Stimulated activated CD4-positive, alpha-beta T cell treated with anti-CD3 and anti-CD28 coated beads, Interleukin-4, amount 100 ng/mL, for 48 hours (primary cell): Measurements from ENCODE around the gene TOMM40L.

Source experiments
- DNase-seq, 2 donors: peaks; one replicate each; pipeline ENCODE4 v3.0.0-alpha.2; 2020; ENCODE audit warnings: low read depth in 2 of 2

Gene TOMM40L

DNA sequence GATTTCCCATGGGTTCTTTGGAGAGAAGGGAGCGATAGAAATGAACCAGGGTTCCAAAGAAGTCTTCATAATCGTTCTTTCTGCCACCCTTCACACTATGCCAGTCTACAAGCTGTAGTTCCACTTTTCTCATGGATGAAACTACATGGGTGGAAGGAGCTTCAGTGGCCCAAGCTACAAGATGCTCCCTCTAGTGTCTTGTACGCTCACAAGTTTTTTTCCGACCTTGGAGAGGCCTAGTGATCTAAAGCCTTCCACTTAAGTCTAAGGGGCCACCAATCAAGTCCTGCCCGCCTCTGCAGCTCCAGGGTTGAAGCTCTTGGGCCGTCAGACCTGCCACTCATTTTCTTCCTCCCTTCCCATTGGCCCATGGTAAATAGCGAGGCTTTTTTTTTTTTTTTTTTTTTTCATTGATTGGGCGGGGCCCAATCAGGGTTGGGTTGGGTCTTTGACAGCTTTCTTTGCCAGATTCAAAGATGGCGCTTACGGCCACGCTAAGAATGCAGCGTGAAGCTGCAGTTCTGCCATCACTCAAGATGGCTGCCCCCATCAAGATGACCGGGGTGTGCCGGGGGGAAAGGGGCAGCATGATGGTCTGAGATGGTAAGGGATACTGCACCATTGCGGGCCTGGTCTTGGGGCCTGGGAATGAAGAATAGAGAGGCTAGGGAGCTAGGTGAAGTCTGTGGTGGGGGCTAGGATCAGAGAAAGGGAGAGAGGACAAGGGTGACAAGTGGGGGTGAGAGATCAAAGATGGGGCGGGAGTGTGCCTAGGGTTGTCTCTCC is at the start of gene TOMM40L:
TSS of gene TOMM40L (plus strand) at position 527 of the 786 bp plus-strand sequence. CDS start 430 bp downstream, outside the sequence.
- DNase-seq, result peak; percentile 74 to 86

DNA sequence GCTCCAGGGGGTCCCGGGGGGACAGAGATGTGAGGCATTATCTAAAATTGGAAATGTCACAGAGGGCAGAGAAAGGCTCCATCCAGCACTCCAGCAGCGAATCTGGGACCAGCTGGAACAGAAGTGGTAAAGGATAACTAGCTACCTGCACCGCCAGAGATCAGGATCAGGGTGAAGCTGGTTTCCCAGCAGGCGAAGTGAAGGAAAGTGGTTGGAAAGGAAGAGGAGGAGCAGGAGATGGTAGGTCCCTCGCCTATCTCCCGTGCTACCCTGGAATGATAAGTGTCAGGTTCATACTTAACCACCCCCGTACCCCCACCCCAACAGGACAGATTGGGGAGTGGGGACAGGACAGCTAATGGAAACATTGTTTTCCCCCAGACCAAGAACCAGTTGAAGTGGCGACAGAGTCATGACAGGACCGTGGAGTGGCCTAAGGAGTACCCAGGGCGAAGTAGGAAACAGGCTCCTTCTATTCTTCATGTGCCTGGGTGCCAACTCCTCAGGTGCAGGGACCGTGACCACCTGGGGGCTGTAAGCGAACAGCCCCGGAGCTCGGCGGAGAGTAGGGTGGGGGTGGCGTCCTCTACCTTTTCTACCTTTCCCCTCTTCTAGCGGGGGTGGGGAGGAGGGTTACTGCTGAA is 49.3 kb upstream of the TOMM40L start:
- DNase-seq, result no peak

DNA sequence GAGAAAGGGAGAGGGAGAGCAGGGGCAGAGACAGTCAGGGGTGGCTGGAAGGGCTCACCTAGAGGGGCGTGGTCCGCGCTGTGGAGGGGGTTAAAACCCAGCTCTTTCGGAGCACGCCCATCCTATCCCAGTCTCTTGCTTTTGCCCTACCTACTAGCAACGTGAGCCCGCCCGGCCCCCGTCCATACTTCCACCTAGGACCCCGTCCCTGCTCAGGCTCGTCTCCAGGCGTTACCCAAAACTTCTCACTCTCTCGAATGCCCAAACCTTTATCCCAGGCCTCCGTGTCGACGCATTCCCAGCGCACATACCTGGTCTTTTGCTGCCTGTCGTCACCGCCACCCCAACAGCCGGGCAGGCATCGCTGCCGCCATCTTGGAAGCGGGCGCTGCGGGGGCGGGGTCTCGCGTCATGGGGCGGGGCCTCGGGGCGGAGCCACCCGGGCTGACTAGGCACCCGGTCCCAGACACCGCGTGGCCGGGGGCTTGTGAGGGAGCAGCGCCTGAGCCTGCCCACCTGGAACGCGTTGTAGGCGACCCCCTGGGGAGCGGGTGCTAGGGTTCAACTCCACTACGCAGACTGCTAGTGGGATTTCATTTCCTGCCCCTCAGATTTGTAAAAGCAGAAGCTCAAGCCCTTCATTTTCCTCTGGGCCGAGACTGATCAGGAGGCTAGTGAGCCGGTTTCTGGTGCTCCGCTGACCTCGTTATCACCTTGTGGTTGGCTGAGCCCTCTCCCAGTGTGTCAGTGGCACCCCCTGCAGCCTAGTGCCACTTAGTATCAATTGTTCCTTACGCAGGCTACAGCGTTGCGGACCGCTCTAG is 48.5 kb upstream of the TOMM40L start, which contains the start of gene B4GALT3:
TSS of gene B4GALT3 (minus strand) at position 396 of the 824 bp plus-strand sequence. CDS start 1,447 bp downstream, outside the sequence.
- DNase-seq, result peak; percentile 94 to 99

DNA sequence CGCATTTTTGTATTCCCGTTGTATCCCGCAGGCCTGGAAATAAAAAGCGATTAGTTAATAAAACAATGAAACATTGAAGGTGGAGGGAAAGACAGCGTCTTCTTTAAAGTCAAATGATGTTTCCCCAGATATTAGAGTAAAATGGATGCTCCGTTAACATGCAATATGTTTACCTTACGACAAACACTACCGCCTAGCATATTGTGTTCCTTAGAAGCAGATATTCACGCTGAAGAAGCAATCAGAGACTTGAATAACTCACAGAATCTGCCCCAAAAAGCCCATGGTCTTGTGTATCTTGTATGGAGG is 48.0 kb upstream of the TOMM40L start:
- DNase-seq, result no peak

DNA sequence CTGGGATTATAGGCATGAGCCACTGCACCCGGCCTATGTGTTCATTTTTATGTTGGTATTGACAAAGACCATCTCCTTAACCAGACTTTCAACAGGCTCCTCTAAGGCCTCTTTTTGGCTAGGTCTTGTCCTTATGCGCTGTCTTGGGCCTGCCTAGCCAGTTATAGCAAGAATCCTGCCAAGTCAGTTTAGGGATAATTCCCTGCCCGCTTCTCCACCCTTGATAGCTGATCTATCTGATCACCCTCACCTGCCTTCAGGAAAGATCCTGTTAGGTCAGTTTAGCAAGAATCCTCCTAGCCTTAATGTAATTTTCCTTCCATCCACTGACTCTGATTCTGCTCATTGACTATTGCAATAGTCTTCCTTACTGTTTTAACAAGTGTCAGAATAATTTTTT is 46.2 kb upstream of the TOMM40L start:
- DNase-seq, result no peak

DNA sequence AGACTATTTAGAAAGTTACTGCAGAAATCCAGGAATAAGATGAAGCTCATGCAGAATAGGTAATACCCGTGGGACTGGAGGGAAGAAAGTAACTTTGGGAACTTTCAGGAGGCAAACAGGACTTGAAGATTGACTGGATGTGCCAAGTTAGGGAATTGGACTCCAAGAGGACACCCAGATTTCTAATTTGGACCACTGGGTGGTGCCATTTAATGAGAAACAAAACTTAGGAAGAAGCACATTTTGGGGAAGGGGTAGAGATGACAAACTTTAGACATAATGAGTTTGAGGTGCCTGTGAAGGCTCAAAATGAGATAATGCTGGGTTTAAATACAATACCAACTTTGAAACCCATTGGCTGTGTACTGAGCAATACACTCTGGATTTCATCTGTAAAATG is 45.2 kb upstream of the TOMM40L start:
- no peak for DNase-seq

DNA sequence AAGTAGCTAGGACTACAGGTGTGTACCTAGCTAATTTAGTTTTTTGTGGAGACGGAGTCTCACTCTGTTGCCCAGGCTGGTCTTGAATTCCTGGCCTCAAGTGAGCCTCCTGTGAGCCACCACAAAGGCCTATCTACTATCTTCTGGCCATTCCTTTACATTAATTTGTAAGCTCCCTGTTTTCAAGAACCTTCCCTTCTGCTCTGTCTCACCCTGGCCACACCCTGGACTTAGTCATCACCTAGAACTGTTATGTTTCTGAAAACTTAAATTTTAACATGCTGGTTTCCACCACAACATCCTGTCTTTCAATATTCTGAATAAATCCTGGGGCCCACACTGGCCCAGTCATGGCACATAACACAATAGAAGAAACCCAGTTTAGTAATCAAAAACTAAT is 43.6 kb upstream of the TOMM40L start:
- DNase-seq, result peak in 1 of 2 donors; percentile 54

DNA sequence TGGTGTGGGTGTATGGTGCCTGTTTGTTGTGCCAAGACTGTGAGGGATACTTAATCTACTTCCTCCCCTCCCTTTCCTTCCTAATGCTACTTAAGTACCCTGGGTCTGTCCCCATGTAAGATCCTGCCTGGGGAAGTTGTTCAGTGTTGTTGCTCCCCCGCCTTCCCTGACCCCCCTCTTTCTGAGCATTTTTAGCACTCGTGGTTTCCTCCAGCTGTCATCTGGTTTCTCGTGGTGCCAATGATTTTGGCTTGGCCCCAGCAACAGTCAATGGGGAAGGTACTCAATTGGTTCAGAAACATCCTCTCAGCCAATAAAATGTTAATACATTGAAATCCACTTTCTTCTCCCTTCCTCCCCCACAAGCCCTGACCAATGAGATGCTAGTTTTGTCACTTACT is 40.6 kb upstream of the TOMM40L start:
- peak; percentile 42 to 56 for DNase-seq

DNA sequence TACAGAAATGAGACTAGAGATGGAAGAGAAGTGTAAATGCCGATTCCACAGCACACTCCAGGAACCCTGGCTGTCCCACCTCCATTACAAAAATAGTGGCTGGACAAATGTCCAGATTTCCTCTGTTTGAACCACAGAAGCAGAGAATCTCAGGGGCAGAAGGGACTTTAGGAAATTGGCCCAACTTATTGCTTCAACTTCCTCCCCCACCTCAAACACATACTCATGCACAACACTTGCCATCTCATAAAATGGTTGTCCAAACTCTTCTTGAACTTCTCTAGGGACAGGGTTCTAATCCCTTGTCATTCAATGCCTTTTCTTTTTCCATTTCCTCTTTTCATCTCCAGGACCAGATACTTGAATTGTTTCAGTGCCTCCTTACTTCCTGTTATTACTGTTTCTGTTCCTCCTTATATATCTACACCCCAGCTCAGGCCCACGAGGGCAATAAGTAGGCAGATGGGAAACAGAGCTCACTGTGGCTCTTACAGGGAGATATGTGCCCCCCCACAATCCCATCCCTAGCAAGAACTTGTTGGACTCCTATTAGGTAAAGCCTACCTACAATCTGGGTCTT is 40.0 kb upstream of the TOMM40L start:
- no peak for DNase-seq

DNA sequence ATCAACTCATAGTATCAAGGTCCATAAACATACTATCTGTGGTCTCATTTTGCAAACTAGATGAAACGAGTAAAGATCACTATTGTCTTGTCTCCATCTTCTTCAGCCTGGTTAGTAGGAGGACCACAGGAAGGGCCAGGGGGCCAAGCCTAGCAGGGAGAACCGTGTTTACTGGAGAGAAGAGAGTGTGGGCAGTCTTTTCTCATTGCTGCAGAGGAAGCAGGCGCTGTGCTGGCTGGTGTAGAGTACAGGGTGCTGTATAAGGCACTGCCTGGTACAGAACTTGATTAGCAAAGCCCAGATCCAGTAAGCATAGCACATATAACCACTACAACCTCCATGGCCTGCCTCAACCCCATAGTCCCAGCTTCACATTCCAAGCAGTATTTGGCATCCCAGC is 38.5 kb upstream of the TOMM40L start:
- no peak for DNase-seq

DNA sequence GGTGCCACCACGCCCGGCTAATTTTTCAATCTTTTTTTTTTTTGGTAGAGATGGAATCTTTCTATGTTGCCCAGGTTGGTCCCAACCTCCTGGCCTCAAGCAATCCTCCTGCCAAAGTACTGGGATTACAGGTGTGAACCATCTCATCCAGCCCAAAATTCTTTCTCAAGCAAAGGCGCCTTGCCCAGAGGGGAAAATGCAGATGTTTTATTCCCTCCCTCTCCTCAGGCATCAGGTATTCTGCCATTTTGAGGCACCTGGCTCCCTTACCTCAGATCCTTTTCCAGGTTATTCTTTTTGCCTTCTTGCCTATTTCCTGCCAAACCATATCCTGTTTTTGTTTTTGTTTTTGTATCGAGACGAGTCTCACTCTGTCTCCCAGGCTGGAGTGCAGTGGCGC is 37.5 kb upstream of the TOMM40L start:
- no peak for DNase-seq

DNA sequence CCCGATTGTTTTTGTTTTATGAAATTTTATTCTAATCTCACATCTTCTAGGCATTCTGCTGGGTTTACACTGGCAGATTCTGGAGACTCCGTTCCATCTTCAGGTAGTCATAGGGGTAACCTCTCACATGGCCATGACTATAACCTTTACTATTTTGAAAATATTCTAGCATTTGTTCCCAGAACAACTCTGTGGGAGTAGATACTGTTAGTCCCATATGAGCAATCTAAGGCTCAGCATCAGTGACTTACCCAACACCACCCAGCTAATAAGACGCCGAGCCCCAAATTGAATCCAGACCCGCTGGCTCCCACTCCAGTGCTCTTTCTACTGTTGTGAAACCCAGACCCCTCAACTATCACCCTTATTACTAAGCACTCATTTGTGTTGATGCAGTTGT is 36.8 kb upstream of the TOMM40L start:
- no peak for DNase-seq

DNA sequence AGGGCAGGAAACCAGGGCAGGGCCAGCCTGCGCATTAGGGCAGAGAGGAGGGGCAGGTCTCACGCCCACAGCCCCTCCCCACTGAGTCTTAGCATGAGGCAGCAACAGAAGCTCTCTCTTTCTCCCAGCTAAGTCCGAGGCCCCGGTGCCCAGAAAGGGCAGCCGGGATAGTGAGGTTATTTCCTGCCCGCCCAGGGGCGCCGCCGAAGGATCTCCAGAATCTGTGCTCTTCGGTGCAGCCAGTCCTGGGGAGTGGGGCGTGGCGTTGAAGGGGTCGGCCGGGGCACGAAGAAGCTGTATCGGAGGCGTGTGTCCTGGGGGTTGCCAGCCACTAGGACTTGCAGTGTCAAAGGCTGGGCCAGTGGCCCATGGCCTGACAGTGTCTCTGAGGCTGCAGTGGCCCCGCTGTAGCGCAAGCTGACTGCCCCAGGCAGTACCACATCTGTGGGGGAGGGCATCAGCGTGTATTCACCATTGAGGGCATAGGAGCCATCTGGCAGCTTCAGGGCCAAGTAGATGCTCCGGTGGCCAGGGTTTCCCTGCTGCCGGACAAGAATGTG is 34.8 kb upstream of the TOMM40L start:
- DNase-seq, result no peak

DNA sequence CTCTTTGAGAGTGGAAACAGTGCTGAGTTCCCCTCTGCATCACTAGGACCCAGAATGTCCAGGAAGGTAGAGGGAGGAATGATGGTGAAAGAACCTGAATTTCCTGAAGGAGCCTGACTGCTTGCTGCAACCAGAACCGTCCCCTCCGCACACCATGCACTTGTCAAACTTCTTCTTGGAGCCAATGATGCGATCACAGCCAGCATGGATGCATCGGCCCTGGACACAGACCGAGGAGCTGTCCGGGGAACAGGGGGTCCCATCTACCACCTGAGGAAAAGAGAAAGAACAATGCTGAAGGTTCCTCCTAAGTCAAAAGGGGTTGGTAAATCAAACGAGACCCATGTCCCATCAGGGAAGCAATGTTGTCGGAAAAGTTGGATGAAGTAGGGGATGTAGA is 33.9 kb upstream of the TOMM40L start:
- DNase-seq, result no peak

DNA sequence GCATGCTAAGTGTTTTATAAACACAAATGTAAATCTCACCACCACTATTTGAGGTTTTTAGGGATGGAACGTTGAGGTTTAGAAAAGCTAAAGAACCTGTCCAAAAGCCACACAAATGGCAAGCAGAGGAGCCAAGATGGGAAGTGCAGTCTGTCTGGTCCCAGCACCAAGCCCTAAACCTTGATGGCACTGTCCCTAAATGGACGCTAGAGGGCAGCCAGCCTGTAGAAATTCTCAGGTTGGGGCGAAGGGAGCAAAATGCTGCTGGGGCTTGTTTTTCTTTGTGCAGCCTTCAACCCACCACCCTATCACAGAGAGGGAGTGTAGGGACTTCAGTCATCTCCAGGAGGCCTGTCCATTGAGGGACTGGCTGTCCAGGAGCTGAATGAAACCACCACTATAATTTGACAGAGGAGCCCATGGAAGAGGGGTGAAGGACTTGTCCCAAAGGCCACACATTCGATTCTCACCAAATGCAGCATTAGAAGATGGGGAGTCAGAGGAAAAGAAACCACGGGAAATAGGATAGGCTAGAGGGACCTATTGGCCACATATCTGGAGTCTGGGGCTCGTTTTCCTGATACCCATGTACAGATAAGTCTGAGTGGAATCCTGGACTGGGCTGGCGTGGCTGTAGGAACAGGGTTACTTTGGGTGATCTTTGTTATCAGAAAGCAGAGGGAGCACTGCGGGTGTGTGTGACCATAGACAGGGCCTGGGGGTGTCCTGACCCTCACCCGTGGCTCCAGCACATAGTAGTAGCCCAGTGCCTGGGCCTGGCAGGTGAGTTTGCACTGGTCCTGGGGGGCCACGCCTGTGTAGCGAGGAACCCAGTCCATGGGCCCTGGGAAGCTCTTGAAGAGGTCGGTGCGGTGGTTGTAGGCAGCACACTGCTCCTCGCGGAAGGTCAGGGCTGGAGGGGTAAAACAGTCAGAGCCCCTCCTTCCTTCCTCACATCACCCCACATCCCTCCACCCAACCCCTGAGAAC is 33.1 kb upstream of the TOMM40L start:
- peak; percentile 46 to 56 for DNase-seq

DNA sequence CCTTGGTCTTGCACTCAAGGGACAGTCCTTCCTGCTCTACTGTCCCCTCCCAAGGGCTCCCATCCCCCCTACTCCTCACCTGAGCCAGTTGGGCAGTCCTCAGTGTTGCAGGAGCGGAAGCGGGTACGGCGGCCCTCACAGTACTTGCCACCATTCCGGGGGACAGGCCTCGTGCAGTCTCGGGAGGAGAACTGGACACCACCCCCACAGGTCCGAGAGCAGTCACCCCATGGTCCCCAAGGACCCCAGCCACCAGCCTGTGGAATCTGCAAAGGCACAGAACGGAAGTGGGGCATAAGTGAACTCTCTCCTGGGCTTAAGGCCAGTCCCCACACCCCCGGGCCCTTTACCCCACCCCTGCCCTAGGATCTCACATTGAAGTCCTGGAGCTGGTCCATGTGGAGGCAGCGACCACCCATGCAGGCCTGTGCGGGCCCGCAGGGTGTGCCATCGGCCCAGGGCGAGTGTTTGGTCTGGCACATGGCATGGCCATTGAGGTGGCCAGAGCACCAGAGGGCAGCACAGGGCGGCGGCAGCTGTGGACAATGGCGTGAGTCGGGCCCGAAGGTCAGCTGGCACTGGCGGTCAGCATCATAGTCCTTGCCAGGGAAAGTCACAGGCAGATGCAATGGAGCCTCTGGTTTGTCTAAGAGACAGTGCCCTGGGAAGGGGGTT is 32.2 kb upstream of the TOMM40L start:
- DNase-seq, result no peak

DNA sequence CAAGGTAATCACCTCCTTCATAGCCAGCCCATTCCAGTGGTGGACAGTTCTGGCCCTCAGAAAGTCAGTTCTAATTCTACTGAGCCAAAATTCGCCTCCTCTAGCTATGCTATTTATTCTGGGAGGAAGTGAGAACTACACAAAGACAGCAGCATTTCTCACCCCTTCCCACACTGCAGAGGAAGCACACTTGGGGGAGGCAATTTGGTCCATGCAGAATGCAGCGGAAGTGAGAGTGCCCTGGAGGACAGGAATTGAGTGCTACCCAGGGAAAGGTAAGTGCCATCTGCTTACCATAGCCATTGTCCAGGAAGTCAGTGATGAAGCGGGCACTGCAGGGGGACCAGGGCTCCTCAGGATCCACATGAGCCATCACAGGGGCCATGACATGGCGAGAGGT is 30.7 kb upstream of the TOMM40L start:
- no peak for DNase-seq

DNA sequence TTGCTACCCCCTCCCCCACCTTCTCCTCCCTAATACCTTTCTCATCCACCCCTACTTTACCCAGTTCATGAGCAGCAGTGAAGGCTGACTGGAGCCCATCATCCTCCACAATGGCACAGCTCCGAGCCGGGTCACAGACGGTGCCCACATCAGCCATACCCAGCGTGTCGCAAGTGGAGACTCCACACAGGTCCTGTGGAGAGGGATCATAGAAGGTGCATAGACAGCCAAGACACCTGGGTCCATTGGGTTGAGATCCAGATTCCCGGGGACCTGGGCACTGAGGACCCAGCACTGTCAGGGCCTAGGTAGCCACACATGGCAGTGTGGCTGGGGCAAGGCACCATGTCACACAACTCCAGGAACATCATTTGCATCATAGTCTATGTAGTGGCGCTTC is 29.7 kb upstream of the TOMM40L start:
- DNase-seq, result no peak

DNA sequence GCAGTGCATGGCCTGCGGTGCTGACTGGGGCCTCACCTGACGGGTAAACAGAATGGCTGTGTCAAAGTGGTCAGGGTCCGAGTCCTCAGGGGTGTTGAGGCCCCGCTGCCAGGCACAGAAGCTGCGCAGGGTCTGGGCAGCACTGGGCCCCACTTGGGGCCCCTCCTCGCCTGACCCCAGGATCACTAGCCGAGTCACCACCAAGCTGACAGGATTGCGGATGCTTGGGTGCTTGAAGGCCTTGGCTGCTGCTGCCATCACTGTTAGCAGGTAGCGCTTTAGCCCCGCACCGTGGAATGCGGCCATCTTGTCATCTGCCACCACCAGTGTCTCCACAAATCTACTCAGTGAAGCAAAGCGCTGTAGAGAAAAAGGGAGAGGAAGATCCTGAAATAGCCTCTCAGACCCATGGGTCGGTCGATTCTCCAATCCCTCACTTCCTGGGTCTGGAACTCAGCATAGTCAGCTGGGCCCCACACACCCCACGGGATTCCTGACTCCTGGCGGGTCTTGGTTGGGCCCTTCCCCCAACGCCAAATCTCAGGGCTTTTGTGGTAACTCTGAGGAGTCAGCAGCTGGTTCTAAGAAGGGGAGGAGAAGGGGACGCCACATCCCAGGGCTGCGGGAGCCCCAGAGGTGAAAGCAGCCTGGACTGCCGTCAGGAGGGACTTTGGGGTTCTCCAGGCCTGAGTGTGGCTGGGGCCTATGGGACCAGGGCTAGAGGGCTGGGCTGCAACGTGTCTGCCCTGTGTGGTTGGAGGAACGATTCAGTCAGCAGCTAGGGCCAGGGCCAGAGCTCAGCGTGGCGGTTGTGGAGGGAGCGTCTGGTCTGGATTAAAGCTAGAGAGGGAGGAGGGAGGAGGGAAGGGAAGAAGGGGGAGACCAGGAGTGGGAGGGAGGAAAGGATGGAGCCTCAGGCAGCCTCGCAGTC is 29.1 kb upstream of the TOMM40L start:
- no peak for DNase-seq
